AML-193 (cell line): ENCODE results near the gene TSPAN31.
"Not testable (repeated sequence)": the region's sequence is repeated elsewhere in the genome, so short reads cannot be mapped to it uniquely, and the experiment has no call there.

Experiments
- DNase-seq, 2 experiments: peaks; one replicate each; lab custom pipeline; 2025; lab: John Stamatoyannopoulos, UW

The TSPAN31 gene, protein sequence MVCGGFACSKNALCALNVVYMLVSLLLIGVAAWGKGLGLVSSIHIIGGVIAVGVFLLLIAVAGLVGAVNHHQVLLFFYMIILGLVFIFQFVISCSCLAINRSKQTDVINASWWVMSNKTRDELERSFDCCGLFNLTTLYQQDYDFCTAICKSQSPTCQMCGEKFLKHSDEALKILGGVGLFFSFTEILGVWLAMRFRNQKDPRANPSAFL

DNA sequence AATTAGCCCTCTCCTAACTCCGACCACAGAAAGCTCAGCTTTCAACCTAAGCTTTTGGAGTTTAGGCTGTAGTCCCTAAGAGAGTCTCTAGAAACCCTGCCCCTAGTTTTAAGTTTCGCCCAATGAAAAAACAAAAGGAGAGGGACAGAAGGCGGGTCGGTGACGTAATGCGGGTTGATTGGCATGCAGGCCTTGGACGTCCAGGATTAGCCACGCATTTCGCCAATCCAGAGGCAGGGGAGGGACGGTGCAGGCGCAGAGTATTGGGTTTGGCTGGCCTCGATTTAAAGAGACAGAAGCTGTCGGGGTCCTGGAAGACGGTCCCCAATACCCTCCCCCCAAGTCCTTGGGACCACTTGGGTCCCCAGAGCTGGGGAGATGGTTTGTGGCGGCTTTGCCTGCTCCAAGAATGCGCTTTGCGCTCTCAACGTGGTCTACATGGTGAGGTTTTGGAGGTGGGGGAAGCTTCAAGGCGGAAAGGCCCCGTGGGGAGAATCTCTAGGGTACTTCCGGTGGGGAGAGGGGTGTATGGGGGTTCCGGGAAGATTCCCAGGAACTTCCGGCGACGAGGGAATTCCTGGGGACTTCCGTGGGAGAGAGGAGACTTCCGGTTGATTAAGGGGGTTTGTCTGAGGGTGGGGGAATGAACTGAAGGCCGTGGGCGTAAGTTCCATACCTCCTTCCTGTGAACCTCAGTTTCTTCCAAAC lies at the start of gene TSPAN31:
Gene TSPAN31, plus strand, starts transcription at position 263 of the 708 bp plus-strand sequence. Its CDS starts 116 bp downstream, at position 379.
- DNase-seq: peak; percentile 95 to 97

DNA sequence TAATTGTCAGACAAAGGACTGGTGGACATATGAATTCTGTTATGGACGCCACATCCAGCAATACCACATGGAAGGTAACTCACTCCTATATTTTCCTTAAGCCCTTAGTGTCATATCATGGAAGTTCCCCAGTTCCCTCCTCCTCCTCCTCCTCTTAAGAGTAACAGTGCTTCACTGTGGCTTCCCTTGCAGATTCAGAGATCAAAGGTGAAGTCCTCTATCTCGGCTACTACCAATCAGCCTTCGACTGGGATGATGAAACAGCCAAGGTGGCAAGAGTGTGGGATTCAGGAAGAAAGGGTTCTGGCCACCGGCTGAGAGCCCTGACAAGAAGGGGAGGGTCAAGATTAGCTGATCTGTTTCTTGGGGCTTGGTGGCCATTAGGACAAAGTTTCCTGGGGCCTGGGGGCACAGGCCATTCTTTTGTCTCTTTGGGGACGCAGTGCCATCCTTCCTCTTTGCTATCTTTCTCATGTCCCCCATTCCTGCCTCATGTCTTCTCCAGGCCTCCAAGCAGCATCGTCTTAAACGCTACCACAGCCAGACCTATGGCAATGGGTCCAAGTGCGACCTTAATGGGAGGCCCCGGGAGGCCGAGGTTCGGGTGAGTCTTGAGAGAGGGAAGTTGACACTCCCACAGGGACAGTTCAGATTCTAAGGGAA lies 48.9 kb upstream of the TSPAN31 start:
- no peak for DNase-seq

DNA sequence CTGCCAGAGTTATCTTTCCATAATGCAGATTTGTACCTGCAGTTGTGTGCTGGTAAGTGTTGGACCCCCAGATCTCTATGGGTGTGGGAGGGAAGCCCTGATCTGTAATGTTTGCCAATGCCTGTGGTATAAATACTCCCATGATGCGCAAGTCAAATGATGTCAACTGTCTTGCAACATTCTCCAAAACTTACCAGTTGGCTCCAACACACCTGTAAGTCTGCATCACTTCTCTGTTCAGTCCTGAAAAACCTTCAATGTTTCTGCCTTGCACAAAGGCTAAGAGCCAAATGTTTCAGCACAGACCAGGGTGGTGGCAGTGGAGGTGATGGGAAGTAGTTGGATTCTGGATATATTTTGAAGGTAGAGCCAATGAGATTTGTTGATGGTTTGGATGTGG lies 47.8 kb upstream of the TSPAN31 start:
- no peak for DNase-seq

DNA sequence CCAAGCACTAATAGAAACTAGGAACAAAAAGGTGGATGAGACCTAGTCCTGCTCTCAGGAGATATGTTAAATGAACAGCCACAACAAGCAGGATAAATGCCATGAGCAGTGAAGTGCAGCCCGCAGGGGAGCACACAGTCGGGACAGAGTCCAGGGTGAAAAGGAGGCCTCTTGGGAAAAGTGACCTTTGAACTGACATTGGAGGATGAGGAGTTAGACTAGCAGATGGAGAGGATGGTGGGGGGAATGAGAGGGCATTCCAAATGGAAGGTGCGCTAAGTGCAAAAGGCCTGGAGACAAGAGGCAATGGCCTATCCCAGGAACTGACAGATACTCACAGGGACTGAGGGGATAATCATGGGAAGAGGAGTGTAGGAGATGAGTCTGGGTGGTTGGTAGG lies 46.4 kb upstream of the TSPAN31 start:
- no peak for DNase-seq

DNA sequence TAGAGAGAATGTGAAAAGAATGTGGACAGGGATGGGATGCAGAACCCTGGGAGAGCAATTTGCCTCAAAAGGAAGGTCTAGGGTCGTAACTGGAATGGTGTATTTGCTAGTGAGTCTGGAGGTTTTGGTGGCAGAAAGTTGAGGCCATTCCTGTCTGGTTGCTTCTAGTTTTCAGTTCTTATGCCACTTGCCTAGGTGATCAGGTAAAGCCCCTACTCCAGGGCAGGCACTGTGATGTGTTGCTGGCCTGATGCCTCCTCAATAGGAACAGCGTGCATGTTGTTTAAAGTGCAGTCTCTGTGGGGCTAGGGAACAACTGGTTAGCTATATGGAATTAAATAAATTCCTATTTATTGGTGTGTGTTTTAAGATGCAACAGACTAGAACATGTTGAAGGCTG lies 44.5 kb upstream of the TSPAN31 start:
- DNase-seq: no peak

DNA sequence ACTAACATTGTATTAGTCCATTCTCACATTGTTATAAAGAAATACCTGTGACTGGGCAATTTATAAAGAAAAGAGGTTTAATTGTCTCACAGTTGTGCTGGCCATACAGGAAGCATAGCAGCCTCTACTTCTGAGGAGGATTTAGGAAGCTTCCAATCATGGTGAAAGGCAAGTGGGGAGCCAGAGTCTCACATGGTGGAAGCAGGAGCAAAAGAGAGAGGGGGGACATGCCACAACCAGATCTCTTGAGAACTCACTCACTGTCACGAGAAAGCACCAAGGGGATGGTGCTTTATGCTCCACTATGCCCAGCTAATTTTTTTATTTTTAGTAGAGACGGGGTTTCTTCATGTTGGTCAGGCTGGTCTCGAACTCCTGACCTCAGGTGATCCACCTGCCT lies 37.6 kb upstream of the TSPAN31 start:
- DNase-seq: no peak

DNA sequence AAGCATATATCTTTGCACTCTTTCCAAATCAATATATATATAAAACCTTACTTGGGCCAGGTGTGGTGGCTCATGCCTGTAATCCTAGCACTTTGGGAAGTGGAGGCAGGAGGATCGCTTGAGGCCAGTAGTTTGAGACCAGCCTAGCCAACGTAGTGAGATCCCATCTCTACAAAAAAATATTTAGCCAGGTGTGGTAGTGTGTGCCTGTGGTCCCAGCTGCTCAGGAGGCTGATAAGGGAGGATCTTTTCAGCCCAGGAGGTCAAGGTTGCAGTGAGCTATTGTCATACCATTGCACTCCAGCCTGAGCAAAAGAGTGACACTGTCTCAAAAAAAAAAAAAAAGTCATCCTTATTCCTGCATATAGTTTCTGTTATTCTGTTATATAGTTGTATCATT lies 36.5 kb upstream of the TSPAN31 start:
- DNase-seq: no peak

DNA sequence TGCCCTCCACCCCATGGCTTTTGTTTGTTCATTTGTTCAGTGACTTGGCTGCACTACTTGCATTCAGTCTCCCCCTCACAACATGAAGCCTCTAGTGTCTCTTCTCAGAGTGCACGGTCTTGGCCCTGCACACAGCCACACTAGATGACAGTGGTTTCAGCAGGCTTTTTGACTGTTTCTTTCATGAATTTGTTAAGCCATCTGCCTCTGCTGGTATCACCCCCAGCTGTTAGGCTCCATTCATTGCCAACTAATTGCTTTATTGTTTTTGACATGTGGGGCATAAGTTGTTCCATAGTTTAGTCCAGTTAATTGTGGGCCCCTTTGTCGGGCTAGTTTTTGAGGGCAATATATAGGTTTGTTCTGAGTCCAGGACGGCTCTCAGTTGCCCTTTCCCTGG lies 32.1 kb upstream of the TSPAN31 start:
- DNase-seq: no peak

DNA sequence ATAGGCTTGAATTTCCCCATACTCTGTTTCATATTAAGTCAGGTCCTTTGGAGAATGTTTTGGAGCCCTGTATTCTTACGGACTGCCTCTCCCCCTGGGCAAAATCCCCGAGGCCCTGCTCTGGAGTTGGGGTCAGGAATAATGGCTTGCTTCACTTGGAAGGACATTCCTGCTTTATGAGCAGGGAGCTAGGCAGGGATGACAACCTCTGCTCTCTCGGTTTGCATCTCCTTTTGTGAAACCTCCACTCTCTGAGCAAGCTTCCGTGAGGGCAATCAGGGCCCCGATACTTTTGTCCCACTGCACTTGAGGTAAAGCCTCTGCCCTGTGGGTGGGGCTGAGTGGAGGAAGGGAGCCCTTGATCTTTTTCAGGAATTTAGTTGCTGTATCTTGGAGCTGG lies 31.6 kb upstream of the TSPAN31 start:
- DNase-seq: no peak

DNA sequence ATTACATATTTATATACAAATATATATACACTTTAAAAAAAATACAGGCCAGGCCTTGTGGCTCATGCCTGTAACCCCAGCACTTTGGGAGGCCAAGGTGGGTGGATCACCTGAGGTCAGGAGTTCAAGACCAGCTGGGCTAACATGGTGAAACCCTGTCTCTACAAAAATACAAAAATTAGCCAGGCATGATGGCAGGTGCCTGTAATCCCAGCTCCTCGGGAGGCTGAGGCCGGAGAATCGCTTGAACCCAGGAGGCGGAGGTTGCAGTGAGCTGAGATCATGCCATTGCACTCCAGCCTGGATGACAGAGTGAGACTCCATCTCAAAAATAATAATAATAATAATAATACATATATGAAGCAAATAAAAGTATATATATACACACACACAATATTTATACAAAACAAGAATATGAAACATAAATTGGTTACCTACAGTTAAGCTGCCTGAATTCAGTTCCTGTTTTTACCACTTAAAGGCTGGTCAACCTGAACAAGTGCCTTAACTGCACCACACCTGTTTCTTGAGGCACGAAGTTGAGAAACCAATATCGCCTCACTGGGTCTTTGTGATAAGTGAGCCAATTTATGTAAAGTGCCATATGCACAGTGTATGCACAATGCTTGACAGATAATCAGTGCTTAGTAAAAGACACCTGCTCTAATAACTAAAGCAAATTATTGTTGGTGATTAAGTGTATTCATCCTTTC lies 29.6 kb upstream of the TSPAN31 start:
- not testable (repeated sequence) for DNase-seq

DNA sequence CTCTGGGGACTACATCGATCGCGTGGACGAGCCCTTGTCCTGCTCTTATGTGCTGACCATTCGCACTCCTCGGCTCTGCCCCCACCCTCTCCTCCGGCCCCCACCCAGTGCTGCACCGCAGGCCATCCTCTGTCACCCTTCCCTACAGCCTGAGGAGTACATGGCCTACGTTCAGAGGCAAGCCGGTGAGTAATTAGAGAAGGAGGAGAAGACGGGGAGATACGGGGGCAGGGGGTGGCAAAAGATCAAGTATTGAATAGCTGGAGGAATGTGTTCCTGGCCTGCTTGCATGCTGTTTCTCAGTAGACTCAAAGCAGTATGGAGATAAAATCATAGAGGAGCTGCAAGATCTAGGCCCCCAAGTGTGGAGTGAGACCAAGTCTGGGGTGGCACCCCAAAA lies 29.1 kb upstream of the TSPAN31 start:
- no peak for DNase-seq

DNA sequence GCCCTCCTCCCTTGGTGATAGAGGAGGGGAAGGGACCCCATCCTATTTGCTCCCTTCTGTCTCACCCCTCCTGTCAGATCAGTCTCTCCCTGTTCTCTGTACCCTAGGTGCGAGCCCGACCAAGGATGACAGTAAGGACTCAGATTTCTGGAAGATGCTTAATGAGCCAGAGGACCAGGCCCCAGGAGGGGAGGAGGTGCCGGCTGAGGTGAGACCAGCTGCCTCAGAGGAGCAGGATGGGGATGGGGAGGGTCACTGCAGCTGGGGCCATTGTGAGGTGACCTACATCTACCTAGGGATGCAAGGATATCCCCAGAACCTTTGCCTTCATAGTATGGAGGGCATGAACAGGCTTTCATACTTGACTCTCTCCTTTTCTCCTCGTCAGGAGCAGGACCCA lies 28.5 kb upstream of the TSPAN31 start:
- no peak for DNase-seq

DNA sequence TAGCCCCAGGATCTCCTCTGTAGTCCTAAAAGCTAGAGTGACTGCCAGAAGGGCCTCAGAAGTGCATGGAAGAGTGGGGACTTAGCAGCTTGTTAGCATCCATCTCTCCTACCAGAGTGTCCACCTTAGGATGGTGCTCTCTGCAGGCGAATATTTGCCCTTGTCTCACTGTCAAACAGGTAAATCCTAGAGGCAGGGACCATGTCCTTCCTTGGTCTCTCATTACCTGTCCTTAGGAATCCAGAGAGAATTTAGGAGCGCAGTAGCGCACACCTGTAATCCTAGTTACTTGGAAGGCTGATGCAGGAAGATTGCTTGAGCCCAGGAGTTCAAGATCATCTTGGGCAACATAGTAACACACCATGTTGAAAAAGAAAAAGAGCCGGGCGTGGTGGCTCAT lies 27.7 kb upstream of the TSPAN31 start:
- no peak for DNase-seq

DNA sequence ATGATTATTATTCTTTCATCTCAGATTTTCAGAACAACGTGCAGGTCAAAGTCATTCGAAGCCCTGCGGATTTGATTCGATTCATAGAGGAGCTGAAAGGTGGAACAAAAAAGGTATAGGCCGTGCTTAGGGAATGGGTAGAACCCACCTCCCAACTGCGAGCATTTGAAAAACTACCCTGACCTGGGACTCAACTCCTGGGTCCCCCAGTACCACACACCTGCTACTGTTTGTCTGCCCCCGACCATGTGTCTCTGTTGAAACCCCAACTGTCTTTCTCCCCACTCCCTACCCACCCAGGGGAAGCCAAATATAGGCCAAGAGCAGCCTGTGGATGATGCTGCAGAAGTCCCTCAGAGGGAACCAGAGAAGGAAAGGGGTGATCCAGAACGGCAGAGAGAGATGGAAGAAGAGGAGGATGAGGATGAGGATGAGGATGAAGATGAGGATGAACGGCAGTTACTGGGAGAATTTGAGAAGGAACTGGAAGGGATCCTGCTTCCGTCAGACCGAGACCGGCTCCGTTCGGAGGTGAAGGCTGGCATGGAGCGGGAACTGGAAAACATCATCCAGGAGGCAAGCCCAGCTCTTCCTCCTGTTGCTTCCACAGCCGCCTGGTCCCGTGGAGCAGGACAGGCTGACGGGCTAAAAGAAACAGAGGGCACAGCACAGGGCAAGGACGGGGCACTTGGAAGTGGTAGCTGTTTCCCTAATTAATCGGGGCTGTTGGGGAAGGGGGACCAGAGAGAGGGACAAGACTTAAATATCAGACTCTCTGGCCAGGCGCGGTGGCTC lies 26.8 kb upstream of the TSPAN31 start:
- no peak for DNase-seq

DNA sequence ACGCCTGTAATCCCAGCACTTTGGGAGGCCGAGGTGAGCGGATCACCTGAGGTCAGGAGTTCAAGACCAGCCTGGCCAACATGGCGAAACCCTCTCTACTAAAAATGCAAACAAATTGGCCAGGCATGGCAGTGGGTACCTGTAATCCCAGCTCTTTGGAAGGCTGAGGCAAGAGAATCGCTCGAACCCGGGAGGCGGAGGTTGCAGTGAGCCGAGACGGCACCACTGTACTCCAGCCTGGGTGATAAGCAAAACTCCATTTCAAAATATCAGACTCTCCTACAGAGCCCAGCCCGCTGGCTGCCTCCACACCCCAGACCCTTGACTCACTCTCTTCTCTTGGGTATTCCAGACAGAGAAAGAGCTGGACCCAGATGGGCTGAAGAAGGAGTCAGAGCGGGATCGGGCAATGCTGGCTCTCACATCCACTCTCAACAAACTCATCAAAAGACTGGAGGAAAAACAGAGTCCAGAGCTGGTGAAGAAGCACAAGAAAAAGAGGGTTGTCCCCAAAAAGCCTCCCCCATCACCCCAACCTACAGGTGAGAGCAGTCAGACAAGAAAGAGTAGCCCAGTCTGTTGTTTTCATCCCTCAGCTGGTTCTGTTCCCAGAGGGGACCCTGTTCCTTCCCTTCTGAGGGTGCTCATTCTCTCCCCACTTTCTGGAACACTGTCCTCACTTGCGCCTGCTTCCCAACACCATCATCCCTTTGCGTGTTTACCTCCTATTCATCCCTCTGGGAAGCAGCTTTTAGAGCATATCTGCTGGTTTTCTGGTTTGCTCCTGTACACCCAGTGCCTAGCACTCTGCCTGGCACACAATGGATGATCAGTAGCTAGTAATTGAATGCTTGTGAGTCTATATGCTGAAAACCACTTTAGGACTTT lies 26.0 kb upstream of the TSPAN31 start:
- DNase-seq: no peak

DNA sequence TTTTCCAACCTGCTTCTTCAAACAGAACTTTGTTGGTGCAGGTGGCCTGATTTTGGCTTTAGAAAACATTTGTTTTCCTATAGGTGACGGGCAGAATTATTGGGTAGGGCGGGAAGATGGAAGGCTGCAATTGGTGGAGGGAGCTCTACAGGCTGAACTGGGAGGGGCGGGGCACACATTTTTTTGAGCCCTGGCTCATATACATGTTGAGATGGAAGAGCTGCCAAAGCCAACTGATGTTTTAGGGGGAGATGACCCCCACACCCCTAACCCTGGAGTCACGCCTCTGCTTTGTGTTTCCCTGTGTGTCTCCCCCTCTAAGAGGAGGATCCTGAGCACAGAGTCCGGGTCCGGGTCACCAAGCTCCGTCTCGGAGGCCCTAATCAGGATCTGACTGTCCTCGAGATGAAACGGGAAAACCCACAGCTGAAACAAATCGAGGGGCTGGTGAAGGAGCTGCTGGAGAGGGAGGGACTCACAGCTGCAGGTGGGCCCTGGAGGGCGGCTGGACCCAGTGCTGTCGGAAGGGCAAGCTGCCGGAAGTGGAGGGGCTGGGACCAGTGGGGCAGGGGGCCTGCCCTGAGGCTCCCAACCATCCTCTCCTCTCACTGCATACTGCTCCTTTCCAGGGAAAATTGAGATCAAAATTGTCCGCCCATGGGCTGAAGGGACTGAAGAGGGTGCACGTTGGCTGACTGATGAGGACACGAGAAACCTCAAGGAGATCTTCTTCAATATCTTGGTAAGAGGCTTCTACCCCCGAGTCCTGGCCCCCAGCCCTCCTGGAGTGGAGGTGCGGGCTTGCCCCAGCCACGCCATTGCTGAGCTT lies 24.8 kb upstream of the TSPAN31 start:
- no peak for DNase-seq

DNA sequence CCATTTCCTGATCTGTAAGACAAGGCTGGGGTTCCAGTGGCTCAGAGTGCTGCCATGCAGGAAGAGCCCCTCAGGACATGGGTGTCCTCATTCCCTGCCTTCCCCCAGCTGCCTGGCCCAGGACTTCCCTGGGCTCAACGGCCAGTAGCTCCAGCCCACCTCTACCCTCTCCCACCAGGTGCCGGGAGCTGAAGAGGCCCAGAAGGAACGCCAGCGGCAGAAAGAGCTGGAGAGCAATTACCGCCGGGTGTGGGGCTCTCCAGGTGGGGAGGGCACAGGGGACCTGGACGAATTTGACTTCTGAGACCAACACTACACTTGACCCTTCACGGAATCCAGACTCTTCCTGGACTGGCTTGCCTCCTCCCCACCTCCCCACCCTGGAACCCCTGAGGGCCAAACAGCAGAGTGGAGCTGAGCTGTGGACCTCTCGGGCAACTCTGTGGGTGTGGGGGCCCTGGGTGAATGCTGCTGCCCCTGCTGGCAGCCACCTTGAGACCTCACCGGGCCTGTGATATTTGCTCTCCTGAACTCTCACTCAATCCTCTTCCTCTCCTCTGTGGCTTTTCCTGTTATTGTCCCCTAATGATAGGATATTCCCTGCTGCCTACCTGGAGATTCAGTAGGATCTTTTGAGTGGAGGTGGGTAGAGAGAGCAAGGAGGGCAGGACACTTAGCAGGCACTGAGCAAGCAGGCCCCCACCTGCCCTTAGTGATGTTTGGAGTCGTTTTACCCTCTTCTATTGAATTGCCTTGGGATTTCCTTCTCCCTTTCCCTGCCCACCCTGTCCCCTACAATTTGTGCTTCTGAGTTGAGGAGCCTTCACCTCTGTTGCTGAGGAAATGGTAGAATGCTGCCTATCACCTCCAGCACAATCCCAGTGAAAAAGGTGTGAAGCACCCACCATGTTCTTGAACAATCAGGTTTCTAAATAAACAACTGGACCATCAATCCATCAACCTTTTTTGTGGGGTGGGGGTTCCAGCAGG lies 23.9 kb upstream of the TSPAN31 start:
- no peak for DNase-seq

DNA sequence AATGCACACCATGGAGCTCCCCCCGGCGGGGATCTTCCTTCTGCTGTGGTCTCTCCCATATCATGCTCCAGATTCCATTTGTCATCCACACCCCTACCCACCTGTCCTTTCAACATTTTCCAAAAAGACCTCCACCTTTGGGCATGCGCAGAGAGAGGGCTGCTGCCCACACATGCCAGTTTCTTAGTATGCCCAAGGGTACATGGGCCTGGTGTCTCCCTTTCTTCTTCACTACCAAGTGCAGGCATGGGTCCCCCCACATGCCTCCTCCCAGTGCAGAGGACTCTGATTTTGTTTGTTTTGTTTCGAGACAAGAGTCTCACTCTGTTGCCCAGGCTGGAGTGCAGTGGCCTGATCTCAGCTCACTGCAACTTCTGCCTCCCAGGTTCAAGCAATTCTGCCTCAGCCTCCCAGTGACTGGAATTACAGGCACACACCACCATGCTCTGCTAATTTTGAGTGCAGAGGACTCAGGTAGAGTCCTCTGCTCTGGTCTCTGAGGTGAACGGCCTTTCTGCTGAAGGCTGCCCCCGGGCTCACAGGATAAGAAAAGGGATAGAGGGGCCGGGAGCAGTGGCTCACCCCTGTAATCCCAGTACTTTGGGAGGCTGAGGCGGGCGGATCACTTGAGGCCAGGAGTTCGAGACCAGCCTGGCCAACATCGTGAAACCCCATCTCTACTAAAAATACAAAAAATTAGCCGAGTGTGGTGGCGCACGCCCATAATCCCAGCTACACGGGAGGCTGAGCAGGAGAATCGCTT lies 22.8 kb upstream of the TSPAN31 start:
- DNase-seq: not testable (repeated sequence)
